Endothelial cell of umbilical vein (primary cell): ENCODE measurements around the gene OR10H3.
"Not testable (repeated sequence)": the region's sequence is repeated elsewhere in the genome, so short reads cannot be mapped to it uniquely, and the experiment has no call there.

ENCODE experiments used
- CTCF ChIP-seq, 2 donors: IDR thresholded peaks; 1 replicate in 1 of 2; 2 replicates in 1 of 2; pipeline ENCODE4 v1.5.1; 2011; ENCODE audit warnings: low read length in 2 of 2, mild to moderate bottlenecking in 2 of 2, moderate library complexity in 2 of 2, control low read depth in 1 of 2, inconsistent platforms in 1 of 2, low read depth in 1 of 2; ENCODE audit not compliant: insufficient read depth in 1 of 2; ENCODE audit errors: extremely low read depth in 1 of 2
- JUN ChIP-seq: IDR thresholded peaks from 2 replicates; pipeline ENCODE4 v1.6.1; 2011; ENCODE audit warnings: borderline replicate concordance, low read depth; ENCODE audit not compliant: insufficient read length, insufficient read depth
- POLR2AphosphoS5 ChIP-seq: IDR thresholded peaks from 2 replicates; pipeline ENCODE4 v1.6.1; 2012; ENCODE audit warnings: low read depth, mild to moderate bottlenecking, control low read depth, low read length, moderate library complexity; ENCODE audit not compliant: insufficient read depth

DNA sequence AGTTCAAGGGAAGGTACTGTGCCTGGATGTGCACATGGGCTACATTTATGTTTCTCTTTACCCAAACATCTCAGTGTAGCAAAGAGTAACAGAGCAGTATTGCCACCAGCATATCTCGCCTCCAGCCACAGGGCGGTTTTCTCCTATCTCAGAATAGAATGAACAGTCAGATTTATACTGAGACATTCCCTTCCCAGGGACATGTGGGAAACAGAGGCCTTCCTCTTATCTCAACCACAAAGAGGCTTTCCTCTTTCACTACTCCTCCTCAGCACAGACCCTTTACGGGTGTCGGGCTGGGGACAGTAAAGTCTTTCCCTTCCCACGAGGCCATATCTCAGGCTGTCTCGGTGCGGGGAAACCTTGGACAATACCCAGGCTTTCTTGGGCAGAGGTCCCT, 45.1 kb downstream of the OR10H3 start:
- TF ChIP-seq CTCF (IDR thresholded peaks at IDR 0.05; ENCODE audit: extremely low read depth in 1 of 2, insufficient read depth in 1 of 2, low read depth in 1 of 2, low read length in 2 of 2); POLR2AphosphoS5; JUN: not testable (repeated sequence)
